Measurements from ENCODE around the gene IQCK.

Gene IQCK

DNA sequence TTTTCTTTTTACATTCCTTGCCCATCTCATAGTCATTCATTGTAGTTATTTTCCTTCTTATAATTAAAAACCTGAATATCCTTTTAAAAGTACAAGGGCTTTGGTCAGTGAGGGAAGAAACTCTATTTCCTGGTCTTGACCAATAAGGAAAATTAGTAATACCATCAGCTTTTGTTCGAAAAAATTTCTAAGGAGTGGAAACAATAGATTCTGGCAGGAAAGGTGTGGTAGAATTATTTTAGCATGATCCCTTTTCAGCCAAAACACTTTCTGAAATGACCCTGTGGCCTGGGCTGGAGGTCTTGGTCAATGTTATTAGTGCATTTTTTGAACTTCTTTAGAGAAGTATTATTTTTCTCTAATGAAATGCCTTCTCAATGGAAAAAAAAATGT is 36.6 kb downstream of the IQCK start:
- DNase-seq (ENCODE audit: low read depth in 2 of 2, low spot score in 1 of 2) = no peak

GRCh38 chr16:19755268-19755667 is 37.2 kb downstream of the IQCK start:
- DNase-seq (ENCODE audit: low read depth in 2 of 2, low spot score in 1 of 2) = no peak

- no peak for DNase-seq (ENCODE audit: low read depth in 2 of 2, low spot score in 1 of 2)
Observed at GRCh38 chr16:19757026-19757425, 39.0 kb downstream of the IQCK start.

DNA sequence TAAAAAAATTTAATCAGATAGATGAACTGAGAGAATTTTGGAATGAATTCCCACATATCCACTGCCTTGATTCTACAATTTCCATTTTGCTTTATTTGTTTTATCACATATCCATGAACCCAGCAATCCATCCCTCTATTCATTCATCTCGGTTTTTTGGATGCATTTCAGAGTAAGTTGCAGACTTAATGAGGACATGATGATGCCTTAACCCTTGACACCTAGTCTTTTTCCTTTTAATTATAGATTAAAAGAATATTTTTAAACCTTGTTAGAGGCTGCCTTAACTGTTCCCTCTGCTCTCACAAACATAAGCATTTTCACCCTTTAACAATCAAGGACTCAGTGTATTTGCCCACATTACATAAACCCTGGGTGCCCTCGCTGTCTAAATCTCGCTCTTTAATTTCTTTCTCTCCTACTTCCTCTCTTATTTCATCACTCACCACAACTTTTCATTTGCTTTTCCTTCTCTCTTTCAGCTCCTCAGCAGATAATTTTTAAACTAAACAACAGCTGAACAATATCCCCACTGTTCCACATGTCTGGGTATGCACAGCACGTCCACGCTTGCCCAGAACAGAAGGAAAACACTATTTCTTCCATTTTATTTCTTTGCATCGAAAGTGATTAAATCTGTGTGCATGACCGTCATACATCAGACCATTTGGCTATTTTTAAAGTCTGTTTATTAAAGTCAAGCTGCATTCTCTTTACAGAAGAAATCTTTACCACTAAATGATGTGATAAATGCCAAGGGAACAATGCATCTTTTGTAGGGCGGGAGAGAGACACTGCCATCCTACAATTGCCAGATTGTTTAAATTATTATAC is 39.9 kb downstream of the IQCK start:
- no peak for DNase-seq (ENCODE audit: low read depth in 2 of 2, low spot score in 1 of 2)

- DNase-seq (ENCODE audit: low read depth in 2 of 2, low spot score in 1 of 2) = no peak
Observed at GRCh38 chr16:19760356-19761060, 42.4 kb downstream of the IQCK start.

GRCh38 chr16:19765860-19766553 is 47.9 kb downstream of the IQCK start:
- DNase-seq (ENCODE audit: low read depth in 2 of 2, low spot score in 1 of 2) = no peak

DNA sequence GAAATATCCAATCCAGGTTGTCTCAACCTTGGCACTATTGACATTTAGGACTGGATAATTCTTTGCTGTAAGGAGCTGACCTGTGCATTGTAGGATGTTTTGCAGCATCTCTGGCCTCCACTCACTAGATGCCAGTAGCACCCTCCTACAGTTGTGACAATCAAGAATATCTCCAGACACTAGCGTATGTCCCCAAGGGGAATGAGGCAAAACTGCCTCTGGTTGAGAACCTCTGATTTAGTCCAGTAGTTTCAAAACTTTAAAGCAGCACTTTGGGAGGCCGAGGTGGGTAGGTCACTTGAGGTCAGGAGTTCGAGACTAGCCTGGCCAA is 48.4 kb downstream of the IQCK start:
- DNase-seq (ENCODE audit: low read depth in 2 of 2, low spot score in 1 of 2) = no peak

DNA sequence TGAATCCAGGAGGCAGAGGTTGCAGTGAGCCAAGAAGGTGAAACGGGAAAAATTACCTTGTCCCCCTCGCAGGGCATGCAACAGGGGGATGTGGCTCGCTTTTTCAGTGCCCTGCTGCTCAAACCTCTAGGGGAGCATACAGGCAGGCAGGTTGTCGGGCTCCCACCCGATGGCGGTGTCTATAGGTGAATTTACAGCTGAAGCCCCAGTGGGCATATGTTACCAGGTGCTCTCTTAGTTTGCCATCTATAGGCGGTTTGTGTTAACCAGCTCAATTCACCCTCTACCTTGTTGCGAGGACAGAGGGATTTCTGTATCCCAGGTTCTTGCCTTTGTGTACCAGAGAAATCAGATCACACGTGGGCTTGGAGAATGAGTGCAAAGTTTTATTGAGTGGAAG is 48.9 kb downstream of the IQCK start:
- no peak for DNase-seq (ENCODE audit: low read depth in 2 of 2, low spot score in 1 of 2)

DNA sequence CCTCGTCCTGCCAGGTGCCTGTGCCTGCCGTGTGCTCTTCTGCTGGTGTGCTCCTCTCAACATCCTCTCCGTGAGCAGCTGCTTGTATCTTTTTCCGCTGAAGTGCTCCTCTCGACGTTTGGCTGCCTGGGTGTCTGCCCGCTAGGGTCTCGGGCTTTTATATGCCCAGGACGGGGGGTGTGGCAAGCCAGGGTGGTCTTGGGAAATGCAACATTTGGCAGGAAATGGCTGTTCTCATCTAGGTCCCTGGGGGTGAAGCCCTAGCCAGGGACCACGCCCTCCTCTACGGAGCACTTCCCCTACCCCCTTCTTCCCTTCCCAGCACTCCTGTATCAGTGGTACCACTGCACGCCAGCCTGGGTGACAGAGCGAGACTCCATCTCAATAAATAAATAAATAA is 49.4 kb downstream of the IQCK start:
- no peak for DNase-seq (ENCODE audit: low read depth in 2 of 2, low spot score in 1 of 2)

- DNase-seq (ENCODE audit: low read depth in 2 of 2, low spot score in 1 of 2) = no peak
Observed at GRCh38 chr16:19769239-19769638, 51.2 kb downstream of the IQCK start.

DNA sequence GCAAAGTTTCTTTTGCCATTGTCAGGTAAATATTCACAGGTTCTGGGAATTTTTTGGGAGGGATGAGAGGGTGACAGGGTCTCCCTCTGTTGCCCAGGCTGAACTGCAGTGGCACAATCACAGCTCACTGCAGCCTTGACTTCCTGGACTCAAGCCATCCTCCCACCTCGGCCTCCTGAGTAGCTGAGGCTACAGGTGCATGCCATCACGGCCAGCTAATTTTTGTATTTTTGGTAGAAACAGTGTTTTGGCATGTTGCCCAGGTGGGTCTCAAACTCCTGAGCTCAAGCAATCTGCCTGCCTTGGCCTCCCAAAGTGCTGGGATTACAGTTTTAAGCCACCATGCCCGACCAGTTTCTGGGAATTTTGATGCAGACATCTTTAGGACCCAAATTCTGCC is 53.0 kb downstream of the IQCK start:
- DNase-seq (ENCODE audit: low read depth in 2 of 2, low spot score in 1 of 2) = no peak

GRCh38 chr16:19771796-19772195 is 53.7 kb downstream of the IQCK start:
- no peak for DNase-seq (ENCODE audit: low read depth in 2 of 2, low spot score in 1 of 2)

DNA sequence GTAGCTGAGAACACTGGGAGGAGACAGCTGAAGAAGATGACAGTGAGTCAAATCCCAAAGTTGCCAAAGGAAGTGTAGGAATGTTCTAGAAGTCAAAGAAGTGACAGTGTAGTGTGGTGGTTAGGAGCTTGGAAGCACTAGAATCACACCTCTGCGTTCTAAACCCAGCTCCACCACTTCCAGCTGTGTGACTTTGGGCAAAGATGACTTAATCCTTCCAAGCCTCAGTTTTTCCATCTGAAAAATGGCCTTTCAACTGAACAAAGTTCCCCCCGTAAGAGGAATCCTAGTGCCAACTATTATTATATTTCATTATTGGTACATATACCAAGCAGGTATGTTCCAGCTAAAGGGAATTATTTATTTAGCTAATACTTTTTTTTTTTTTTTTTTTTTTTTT is 56.0 kb downstream of the IQCK start:
- no peak for DNase-seq (ENCODE audit: low read depth in 2 of 2, low spot score in 1 of 2)

- no peak for DNase-seq (ENCODE audit: low read depth in 2 of 2, low spot score in 1 of 2)
Observed at GRCh38 chr16:19776147-19776546, 58.1 kb downstream of the IQCK start.

- DNase-seq (ENCODE audit: low read depth in 2 of 2, low spot score in 1 of 2) = no peak
Observed at GRCh38 chr16:19776565-19776964, 58.5 kb downstream of the IQCK start.

- DNase-seq (ENCODE audit: low read depth in 2 of 2, low spot score in 1 of 2) = no peak
Observed at GRCh38 chr16:19780321-19780720, 62.2 kb downstream of the IQCK start.

GRCh38 chr16:19781226-19781625 is 63.2 kb downstream of the IQCK start:
- DNase-seq (ENCODE audit: low read depth in 2 of 2, low spot score in 1 of 2) = no peak

DNA sequence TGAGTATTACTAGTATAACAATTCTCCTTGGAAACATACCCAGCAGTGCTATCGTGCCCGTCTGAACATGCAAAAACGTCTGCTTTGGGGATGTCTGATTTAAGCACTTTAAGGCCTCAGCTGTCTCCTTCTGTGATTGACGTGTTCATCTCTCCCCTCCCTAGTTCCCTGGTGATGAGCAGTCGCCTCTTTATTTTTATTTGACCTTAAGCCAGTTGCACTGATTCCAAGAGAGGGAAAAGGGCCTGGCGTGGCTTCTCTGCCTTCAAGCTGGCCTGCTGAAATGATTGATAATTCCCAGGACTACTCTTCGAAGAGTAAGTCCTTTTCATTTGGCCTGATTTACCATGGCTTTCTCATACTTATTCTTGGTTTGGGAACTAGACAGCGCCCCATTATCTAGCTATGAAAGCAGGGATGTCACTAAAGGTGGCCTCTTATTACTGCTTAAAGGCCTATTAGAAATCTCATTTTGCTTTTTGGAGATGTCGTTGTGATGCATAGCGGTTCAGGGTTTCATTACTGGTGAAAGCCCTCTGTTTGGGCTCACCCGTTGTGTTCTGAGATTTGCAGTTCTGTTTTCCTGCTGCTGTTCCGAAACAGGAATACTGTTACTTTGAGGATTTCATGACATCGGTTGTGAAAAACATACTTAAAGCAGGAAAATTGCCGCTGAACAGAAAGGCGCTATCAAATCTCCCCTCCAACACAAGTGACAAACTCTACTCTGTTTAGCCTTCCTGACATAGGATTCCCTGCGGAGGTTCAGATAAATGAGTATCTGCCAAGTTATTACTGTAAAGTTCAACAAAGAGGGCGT is 65.5 kb downstream of the IQCK start:
- no peak for DNase-seq (ENCODE audit: low read depth in 2 of 2, low spot score in 1 of 2)

DNA sequence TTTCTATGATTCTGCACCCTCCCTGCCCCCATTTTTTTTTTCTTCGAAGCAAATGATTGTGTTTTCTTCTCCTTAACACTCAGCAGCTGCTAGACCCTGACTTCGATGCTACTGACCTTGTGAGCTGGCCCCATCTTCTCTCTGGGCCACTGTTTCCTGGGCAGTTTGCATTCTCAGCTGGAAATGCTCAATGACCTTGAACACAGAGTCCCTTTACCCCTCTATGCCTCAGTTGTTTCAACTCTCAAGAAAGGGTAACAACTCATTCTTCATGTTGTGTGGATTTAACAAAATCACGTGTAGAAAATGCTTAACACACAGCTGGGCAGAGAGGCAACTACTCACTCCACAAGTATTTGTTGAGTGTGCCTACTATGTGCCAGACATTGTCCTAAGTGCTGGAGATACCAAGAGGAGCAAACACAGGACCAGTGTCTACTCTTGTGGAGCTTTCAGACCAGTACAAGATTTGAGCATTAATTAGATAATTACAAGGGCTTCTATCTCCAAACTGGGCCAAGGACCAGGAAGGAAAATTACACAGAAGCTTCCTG is 66.2 kb downstream of the IQCK start:
- no peak for DNase-seq (ENCODE audit: low read depth in 2 of 2, low spot score in 1 of 2)

DNA sequence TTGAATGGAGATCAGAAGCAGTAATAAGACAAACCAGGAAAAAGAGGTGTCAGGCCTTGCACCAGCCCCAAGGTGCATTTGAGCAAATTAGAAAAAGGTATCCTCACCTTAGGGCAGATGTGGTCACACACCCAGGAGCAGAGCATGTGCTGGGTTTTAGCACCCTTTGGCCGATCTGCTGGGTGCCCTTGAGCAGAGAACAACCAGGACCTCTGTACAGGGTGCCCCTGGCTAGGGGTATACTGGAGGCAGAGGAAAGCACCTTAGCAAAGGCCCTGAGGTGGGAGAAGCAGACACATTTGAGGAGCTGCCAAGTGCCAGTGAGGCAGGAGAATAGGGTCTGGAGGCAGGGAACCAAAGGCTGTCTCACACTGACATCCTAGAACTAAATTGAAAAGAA is 67.0 kb downstream of the IQCK start:
- DNase-seq (ENCODE audit: low read depth in 2 of 2, low spot score in 1 of 2) = no peak

GRCh38 chr16:19785512-19786130 is 67.5 kb downstream of the IQCK start:
- no peak for DNase-seq (ENCODE audit: low read depth in 2 of 2, low spot score in 1 of 2)

Data from stimulated activated CD8-positive, alpha-beta memory T cell treated with anti-CD3 and anti-CD28 coated beads, Interleukin-4, amount 100 ng/mL, for 4 hours (primary cell).